HCT116 (cell line): ENCODE data around the gene SSNA1. TPM values are rescaled to one million over a fixed set of nuclear protein-coding genes. Genes with fewer than 3 reads are reported as not detected.

Experiments used
- ATAC-seq: fragments of 200-7000 bp; cut with Tn5 transposase; 2 replicates; pipeline ENCODE4 v1.9.1; 2020; ENCODE audit warnings: mild to moderate bottlenecking, moderate library complexity
- BruUV-seq: library from RNA; stranded (reverse); fragments of 400-500 nt; replicated peaks from 2 replicates; lab custom pipeline; 2021; lab: Mats Ljungman, UMichigan
- CTCF ChIA-PET: fragments of 300-600 bp; sonication (Branson Sonifier 250); formaldehyde crosslinking; loops from one replicate; lab custom pipeline; 2021; ENCODE audit warnings: antibody characterized with exemption; lab: Charles Lee
- POLR2A ChIA-PET: fragments of 300-600, 350-600 bp; sonication (Branson Sonifier 250); formaldehyde crosslinking; loops from one replicate; lab custom pipeline; 2021; ENCODE audit warnings: antibody characterized with exemption; lab: Charles Lee
- RAD21 ChIA-PET, 2 experiments: fragments of 300-600 bp; sonication (Branson Sonifier 250); formaldehyde crosslinking; loops; one replicate each; lab custom pipeline; 2023; ENCODE audit warnings: low total read pairs in 2 of 2; ENCODE audit not compliant: uncharacterized antibody in 2 of 2, unreplicated experiment in 2 of 2, low non-redundant PET in 1 of 2; lab: Charles Lee
- DNase-seq: peaks from one replicate; pipeline ENCODE4 v3.0.0-alpha.2; 2010; ENCODE audit warnings: low read depth, low spot score
- H2AFZ ChIP-seq: fragments of 200-600 bp; shearing (Covaris generic), sonication (generic); 2 replicates; pipeline ENCODE4 v1.6.1; 2017; ENCODE audit warnings: low read depth, mixed run types, mixed read lengths, antibody characterized with exemption, low read length; ENCODE audit not compliant: poor library complexity, severe bottlenecking
- H3K27ac ChIP-seq: 2 replicates; pipeline ENCODE4 v1.5.1; 2012; ENCODE audit warnings: low read depth, low read length
- H3K27me3 ChIP-seq: fragments of 200-600 bp; sonication (generic); 2 replicates; pipeline ENCODE4 v1.6.1; 2016; ENCODE audit warnings: mixed run types, low read length, mixed read lengths; ENCODE audit not compliant: insufficient read depth
- H3K36me3 ChIP-seq, 2 experiments: fragments of 200-500 bp in 1 of 2; fragments of 200-600 bp in 1 of 2; sonication (Bioruptor generic) in 1 of 2; sonication (generic) in 1 of 2; 2 replicates each; pipeline versions ENCODE4 v1.5.1 to v1.6.1; 2014 to 2016; ENCODE audit warnings: low read length in 2 of 2, inconsistent platforms in 1 of 2, mixed read lengths in 1 of 2, mixed run types in 1 of 2; ENCODE audit not compliant: insufficient read depth in 2 of 2, control insufficient read depth in 1 of 2
- H3K4me1 ChIP-seq, 2 experiments: fragments of 200-600 bp in 1 of 2; sonication (generic) in 1 of 2; 2 replicates each; pipeline versions ENCODE4 v1.5.1 to v1.6.1; 2012 to 2017; ENCODE audit warnings: low read length in 2 of 2, inconsistent platforms in 1 of 2, mild to moderate bottlenecking in 1 of 2, mixed read lengths in 1 of 2, mixed run types in 1 of 2, moderate library complexity in 1 of 2; ENCODE audit not compliant: insufficient read depth in 2 of 2, control insufficient read depth in 1 of 2
- H3K4me2 ChIP-seq: fragments of 200-600 bp; sonication (generic); 2 replicates; pipeline ENCODE4 v1.6.1; 2017; ENCODE audit warnings: mixed run types, low read length, mixed read lengths
- H3K4me3 ChIP-seq, 2 experiments: fragments of 200-600 bp in 1 of 2; sonication (generic) in 1 of 2; replicated peaks in 1 of 2; 2 replicates each; pipeline ENCODE4 v1.5.1; 2011 to 2016; ENCODE audit warnings: low read length in 2 of 2, control low read depth in 1 of 2, low read depth in 1 of 2, mild to moderate bottlenecking in 1 of 2, mixed read lengths in 1 of 2, mixed run types in 1 of 2
- H3K79me2 ChIP-seq: fragments of 200-600 bp; sonication (generic); 2 replicates; pipeline ENCODE4 v1.6.1; 2017; ENCODE audit warnings: mild to moderate bottlenecking, mixed run types, low read length, moderate library complexity, mixed read lengths; ENCODE audit not compliant: insufficient read depth
- H3K9ac ChIP-seq: fragments of 200-600 bp; sonication (generic); 2 replicates; pipeline ENCODE4 v1.6.1; 2016; ENCODE audit warnings: low read length, mixed read lengths
- H3K9me2 ChIP-seq: fragments of 200-600 bp; sonication (generic), shearing (Covaris generic); 2 replicates; pipeline ENCODE4 v1.6.1; 2017; ENCODE audit warnings: mixed run types, mild to moderate bottlenecking, moderate library complexity; ENCODE audit not compliant: insufficient read depth
- H3K9me3 ChIP-seq, 2 experiments: fragments of 200-500 bp in 1 of 2; fragments of 200-600 bp in 1 of 2; sonication (Bioruptor generic) in 1 of 2; sonication (generic) in 1 of 2; 2 replicates each; pipeline ENCODE4 v1.6.1; 2014 to 2017; ENCODE audit warnings: low read length in 2 of 2, mixed read lengths in 2 of 2, inconsistent platforms in 1 of 2, low read depth in 1 of 2, mild to moderate bottlenecking in 1 of 2, mixed run types in 1 of 2, moderate library complexity in 1 of 2; ENCODE audit not compliant: control insufficient read depth in 1 of 2, insufficient read depth in 1 of 2
- H4K20me1 ChIP-seq: fragments of 200-600 bp; sonication (generic), shearing (Covaris generic); 2 replicates; pipeline ENCODE4 v1.6.1; 2017; ENCODE audit warnings: mixed run types, mild to moderate bottlenecking, moderate library complexity; ENCODE audit not compliant: insufficient read depth
- CBX3 ChIP-seq: IDR thresholded peaks from 2 replicates; pipeline ENCODE4 v1.6.1; 2012; ENCODE audit warnings: low read depth
- CEBPB ChIP-seq: IDR thresholded peaks from 2 replicates; pipeline ENCODE4 v1.6.1; 2012; ENCODE audit warnings: low read depth
- ELF1 ChIP-seq: IDR thresholded peaks from 2 replicates; pipeline ENCODE4 v1.6.1; 2012; ENCODE audit warnings: low read depth, borderline replicate concordance
- EZH2 ChIP-seq: fragments of 200-600 bp; sonication (generic); IDR thresholded peaks from 2 replicates; pipeline ENCODE4 v1.6.1; 2017; ENCODE audit warnings: antibody characterized with exemption, mixed run types
- FOSL1 ChIP-seq: IDR thresholded peaks from 2 replicates; pipeline ENCODE4 v1.6.1; 2012; ENCODE audit warnings: low read depth
- JUND ChIP-seq: IDR thresholded peaks from 2 replicates; pipeline ENCODE4 v1.6.1; 2012
- POLR2A ChIP-seq: IDR thresholded peaks from 2 replicates; pipeline ENCODE4 v1.7.0; 2011; ENCODE audit warnings: borderline replicate concordance; ENCODE audit not compliant: insufficient read depth, insufficient read length; ENCODE audit errors: extremely low read depth
- SIN3A ChIP-seq: IDR thresholded peaks from 2 replicates; pipeline ENCODE4 v1.6.1; 2012; ENCODE audit warnings: low read depth
- SRF ChIP-seq: IDR thresholded peaks from 2 replicates; pipeline ENCODE4 v1.6.1; 2012; ENCODE audit warnings: low read depth
- TCF7L2 ChIP-seq: IDR thresholded peaks from 2 replicates; pipeline ENCODE4 v1.7.0; 2011; ENCODE audit warnings: borderline replicate concordance, inconsistent platforms; ENCODE audit not compliant: insufficient read depth, insufficient read length; ENCODE audit errors: extremely low read depth
- ZFX ChIP-seq: fragments of 450-650 bp; IDR thresholded peaks from 2 replicates; pipeline ENCODE4 v1.6.1; 2017
- intact Hi-C: fragments of 100-400 bp; cut with micrococcal nuclease; formaldehyde crosslinking; loops from 2 replicates; pipeline ENCODE4 v1.10.0; 2022
- total RNA-seq: library from RNA; stranded (reverse); gene quantifications from one replicate; pipeline ENCODE4 v1.2.1, GENCODE V29; 2021; ENCODE audit not compliant: unreplicated experiment
- TF ChIP-seq, protein P1 (sequence below): IDR thresholded peaks from 2 replicates; pipeline ENCODE4 v1.6.1; 2012
- TF ChIP-seq, protein P2 (sequence below): IDR thresholded peaks from 2 replicates; pipeline ENCODE4 v1.6.1; 2012

Gene SSNA1
- total RNA-seq, 1 experiment from 2014 or later: 84.7 TPM

DNA sequence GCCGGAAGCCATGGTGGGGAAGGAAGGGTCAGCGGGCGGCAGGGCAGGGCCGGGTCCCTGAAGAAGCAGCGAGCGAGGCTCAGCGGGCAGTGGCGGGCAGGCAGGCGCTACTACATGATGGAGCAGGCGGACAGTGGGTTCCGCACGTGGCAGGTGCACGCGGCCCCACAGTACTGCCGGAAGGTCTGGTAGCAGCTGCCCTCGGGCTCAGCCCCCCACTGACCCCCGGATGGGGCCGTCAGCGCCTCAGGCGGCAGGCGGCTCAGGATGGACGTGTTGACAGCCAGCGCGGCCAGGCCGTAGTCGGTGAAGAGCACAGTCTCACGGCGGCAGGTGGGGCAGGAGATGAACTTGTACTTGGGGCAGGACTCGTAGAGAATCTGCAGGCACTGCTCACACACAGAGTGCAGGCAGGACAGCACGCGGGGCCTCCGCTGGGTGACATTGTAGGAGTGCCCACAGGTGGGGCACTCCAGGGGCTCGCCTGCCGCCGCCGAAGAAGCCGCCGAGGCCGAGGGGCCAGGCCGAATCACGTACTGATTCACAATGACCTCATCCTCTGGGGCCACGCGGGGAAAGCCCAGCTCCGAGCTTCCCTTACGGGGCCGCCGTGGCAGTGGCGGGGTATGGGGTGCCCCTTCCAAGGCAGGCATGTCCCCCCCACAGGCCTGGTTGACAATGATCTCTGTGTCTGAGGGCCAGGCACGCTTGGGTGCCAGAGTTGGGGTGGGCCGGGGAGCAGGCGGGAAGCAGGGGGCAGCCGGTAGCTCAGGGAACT, 32.0 kb downstream of the SSNA1 start:
- BruUV-seq: TSS peak; percentile 57
- TF ChIP-seq ZFX: no peak
- no peak for TF ChIP-seq CEBPB
- no peak for TF ChIP-seq JUND
- TF ChIP-seq EZH2: no peak
- no peak for TF ChIP-seq POLR2A
- TF ChIP-seq, protein P1, sequence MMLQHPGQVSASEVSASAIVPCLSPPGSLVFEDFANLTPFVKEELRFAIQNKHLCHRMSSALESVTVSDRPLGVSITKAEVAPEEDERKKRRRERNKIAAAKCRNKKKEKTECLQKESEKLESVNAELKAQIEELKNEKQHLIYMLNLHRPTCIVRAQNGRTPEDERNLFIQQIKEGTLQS: no peak
- TF ChIP-seq, protein P2, sequence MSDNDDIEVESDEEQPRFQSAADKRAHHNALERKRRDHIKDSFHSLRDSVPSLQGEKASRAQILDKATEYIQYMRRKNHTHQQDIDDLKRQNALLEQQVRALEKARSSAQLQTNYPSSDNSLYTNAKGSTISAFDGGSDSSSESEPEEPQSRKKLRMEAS: no peak
- no peak for TF ChIP-seq ELF1
- TF ChIP-seq, all 23 proteins: peak for 0
- Histone ChIP-seq H3K27ac (peak overlapping the region; percentile 37; the same call in 1 of the 2 replicates), H3K4me3 (no peak overlapping the region), H3K36me3 (no peaks in the 10 kb centered on the region), H3K4me1 (peaks cover 42 to 74% of the 10 kb centered on the region in 2 experiments), H3K9me3 (no peaks in the 10 kb centered on the region), H3K9me2 (no peaks in the 10 kb centered on the region), H4K20me1 (no peaks in the 10 kb centered on the region), H3K4me2 (no peak overlapping the region), H3K27me3 (no peaks in the 10 kb centered on the region), H3K79me2 (no peaks in the 10 kb centered on the region), H3K9ac (no peak overlapping the region), H2AFZ (no peak overlapping the region)
- DNase-seq (no peak), ATAC-seq (no peak)
- ChIA-PET RAD21 (no interaction called here), POLR2A (interaction anchor here (1.2 kb wide), 1 partner anchor 20 kb away, joined by 3 read pairs; the partner anchor contains the start of gene TUBB4B), CTCF (interaction anchor here (0.7 kb wide), 1 partner anchor 22 kb away, joined by 6 read pairs; no protein-coding TSS in a partner anchor)
- intact Hi-C loops: loop anchor here (10.0 kb wide), 1 partner anchor 436 kb away; no protein-coding TSS in a partner anchor

DNA sequence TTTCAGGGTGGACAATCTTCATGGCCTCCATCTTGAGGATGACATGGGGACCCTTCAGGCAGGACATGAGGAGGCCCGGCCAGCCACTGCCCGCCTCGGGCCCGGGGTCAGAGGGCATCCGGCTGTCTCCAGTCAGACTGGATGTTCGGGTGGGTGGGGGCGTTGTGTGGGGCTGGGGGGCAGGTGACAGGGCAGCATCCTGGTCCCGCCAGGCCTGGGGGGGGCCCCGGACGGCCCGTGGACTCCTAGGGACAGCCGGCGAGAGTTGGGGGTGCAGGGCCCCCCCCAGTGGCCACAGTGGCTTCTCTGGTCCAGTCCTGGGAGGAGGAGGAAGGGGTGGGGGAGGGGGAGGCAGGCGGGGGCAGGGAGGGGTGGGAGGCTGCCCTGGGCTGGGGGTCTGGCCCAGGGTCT, 32.6 kb downstream of the SSNA1 start:
- POLR2A ChIA-PET: interaction anchor here (1.2 kb wide), 1 partner anchor 20 kb away, joined by 3 read pairs; the partner anchor contains the start of gene TUBB4B
- H3K4me1 ChIP-seq: peaks cover 48 to 80% of the 10 kb centered on the region in 2 experiments
- no peaks in the 10 kb centered on the region for H3K9me3 ChIP-seq
- H3K79me2 ChIP-seq: no peaks in the 10 kb centered on the region
- CTCF ChIA-PET: interaction anchor here (0.7 kb wide), 1 partner anchor 23 kb away, joined by 6 read pairs; no protein-coding TSS in a partner anchor
- no peak for DNase-seq
- no peaks in the 10 kb centered on the region for H4K20me1 ChIP-seq
- H3K4me2 ChIP-seq: peak overlapping the region; percentile 74
- peak overlapping the region; percentile 98; the same call in 1 of the 2 replicates for H3K27ac ChIP-seq
- no peak overlapping the region for H2AFZ ChIP-seq
- no peaks in the 10 kb centered on the region for H3K27me3 ChIP-seq
- no peaks in the 10 kb centered on the region for H3K36me3 ChIP-seq
- no peak for TF ChIP-seq FOSL1
- TF ChIP-seq TCF7L2: no peak
- no peak for TF ChIP-seq SRF
- no peak for TF ChIP-seq CEBPB
- TF ChIP-seq ELF1: no peak
- no peak for TF ChIP-seq CBX3
- TF ChIP-seq JUND: no peak
- TF ChIP-seq SIN3A: no peak
- no peaks in the 10 kb centered on the region for H3K9me2 ChIP-seq
- intact Hi-C loops: loop anchor here (10.0 kb wide), 1 partner anchor 436 kb away; no protein-coding TSS in a partner anchor
- no peak overlapping the region for H3K9ac ChIP-seq
- no TSS peak for BruUV-seq
- RAD21 ChIA-PET: no interaction called here
- ATAC-seq: no peak
- H3K4me3 ChIP-seq: peak overlapping the region; percentile 50 to 60; a peak in 3 of 4 replicates
